Activated B cell treated with CpG ODN at 0.5 μM for 24 hours (primary cell): Measurements from ENCODE around the gene MARCHF4. TPM values are rescaled to one million over a fixed set of nuclear protein-coding genes. Genes with fewer than 3 reads are reported as not detected.

Experiments
- ATAC-seq: fragments of 200-7000 bp; cut with Tn5 transposase; one replicate; pipeline ENCODE4 v1.10.0; 2021; ENCODE audit warnings: low read depth, mild to moderate bottlenecking, moderate library complexity
- CTCF ChIA-PET: fragments of 350-600 bp; sonication (Branson Sonifier 250); formaldehyde crosslinking; loops from one replicate; lab custom pipeline; 2021; ENCODE audit warnings: antibody characterized with exemption; lab: Charles Lee
- POLR2A ChIA-PET: fragments of 350-600 bp; sonication (Branson Sonifier 250); formaldehyde crosslinking; loops from one replicate; lab custom pipeline; 2021; ENCODE audit warnings: antibody characterized with exemption; lab: Charles Lee
- DNase-seq: peaks from one replicate; pipeline ENCODE4 v3.0.0; 2022
- H3K27ac Mint-ChIP-seq: one replicate; pipeline ENCODE4 v1.8.0; 2020; ENCODE audit warnings: mixed read lengths
- H3K27me3 Mint-ChIP-seq: one replicate; pipeline ENCODE4 v1.8.0; 2021; ENCODE audit warnings: mixed read lengths
- H3K36me3 Mint-ChIP-seq: one replicate; pipeline ENCODE4 v1.8.0; 2021; ENCODE audit warnings: low read depth, mixed read lengths
- H3K4me1 Mint-ChIP-seq: one replicate; pipeline ENCODE4 v1.8.0; 2021; ENCODE audit warnings: mixed read lengths
- H3K4me3 Mint-ChIP-seq: one replicate; pipeline ENCODE4 v1.8.0; 2020; ENCODE audit warnings: mild to moderate bottlenecking, mixed read lengths
- H3K9me3 Mint-ChIP-seq: one replicate; pipeline ENCODE4 v1.8.0; 2020; ENCODE audit warnings: mixed read lengths
- CTCF ChIP-seq: fragments of 200-600 bp; IDR thresholded peaks from one replicate; pipeline ENCODE4 v1.8.0; 2022; ENCODE audit warnings: antibody characterized with exemption, mild to moderate bottlenecking
- intact Hi-C: fragments of 100-400 bp; cut with micrococcal nuclease; formaldehyde crosslinking; loops from one replicate; pipeline ENCODE4 v1.15.1; 2024
- total RNA-seq: library from RNA; stranded (reverse); gene quantifications from 2 replicates; pipeline ENCODE4 v1.2.3, GENCODE V29; 2022

Gene MARCHF4
- total RNA-seq, 1 donor from 2014 or later, result not detected

- intact Hi-C loops, result no loop called here
- Mint-ChIP-seq H3K9me3 (no peaks in the 10 kb centered on the region), H3K27me3 (peaks cover 7% of the 10 kb centered on the region), H3K4me3 (no peak overlapping the region), H3K36me3 (no peaks in the 10 kb centered on the region), H3K4me1 (no peaks in the 10 kb centered on the region), H3K27ac (no peak overlapping the region)
- ATAC-seq (no peak), DNase-seq (no peak)
- no peak for TF ChIP-seq CTCF
- CTCF ChIA-PET, result no interaction called here
- POLR2A ChIA-PET, result no interaction called here
Observed at GRCh38 chr2:216327447-216327935, 44.8 kb downstream of the MARCHF4 start.

Other genes with a start within 250 kb of the MARCHF4 start
- gene SMARCAL1, start 40.0 kb upstream of the MARCHF4 start, total RNA-seq, result 31.5 and 34.3 TPM in 2 replicates
- gene RPL37A, start 126.4 kb upstream of the MARCHF4 start, total RNA-seq, result 4,501 and 5,377 TPM in 2 replicates